Measurements from ENCODE around the gene GPC1.

GPC1 gene

GRCh38 chr2:240413813-240414429 lies 21.5 kb upstream of the GPC1 start:
- DNase-seq = no peak

DNA sequence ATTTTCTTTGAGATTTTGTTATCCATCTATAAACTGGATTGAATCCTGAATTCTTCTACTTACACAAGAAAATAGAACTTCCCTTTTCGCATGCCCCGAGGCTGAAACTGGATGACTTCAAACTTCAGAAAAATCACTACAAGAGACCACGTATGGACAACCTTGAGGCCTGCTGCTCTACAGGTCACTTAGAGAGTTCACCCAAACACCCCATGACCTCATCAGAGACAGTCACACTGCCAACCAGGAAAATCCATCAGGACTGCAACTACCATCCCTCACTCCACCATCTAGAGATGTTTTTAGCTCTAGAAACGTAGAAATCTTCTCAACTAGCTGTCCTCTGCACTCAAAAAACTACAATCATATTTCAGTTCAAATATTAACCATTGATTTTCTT lies 18.6 kb upstream of the GPC1 start:
- DNase-seq = no peak

GRCh38 chr2:240418311-240418710 lies 17.2 kb upstream of the GPC1 start:
- DNase-seq = no peak

GRCh38 chr2:240419271-240419670 lies 16.2 kb upstream of the GPC1 start:
- no peak for DNase-seq

GRCh38 chr2:240419723-240420122 lies 15.7 kb upstream of the GPC1 start:
- no peak for DNase-seq

GRCh38 chr2:240420206-240421104 lies 15.0 kb upstream of the GPC1 start:
- no peak for DNase-seq

DNA sequence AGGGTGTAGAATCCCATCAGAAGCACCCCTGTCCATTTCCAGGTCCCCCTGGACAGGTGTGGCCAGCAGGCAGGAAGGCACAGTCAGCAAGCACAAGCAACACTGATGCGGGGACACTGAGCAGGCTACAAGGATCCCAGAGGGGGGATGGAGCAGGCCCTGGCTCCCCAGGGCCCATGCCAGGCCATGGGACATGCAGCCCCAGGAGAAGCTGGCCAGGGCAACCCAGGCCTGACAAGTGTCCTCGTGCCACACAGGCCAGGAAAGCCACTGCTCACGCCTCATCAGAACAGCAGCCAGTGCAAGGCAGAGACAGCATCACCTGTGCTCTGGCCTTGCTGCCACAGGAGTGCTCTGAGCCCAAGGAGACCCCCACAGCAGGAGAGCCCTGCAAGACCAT lies 14.1 kb upstream of the GPC1 start:
- DNase-seq = no peak

GRCh38 chr2:240422658-240423329 lies 12.7 kb upstream of the GPC1 start:
- DNase-seq = no peak

DNA sequence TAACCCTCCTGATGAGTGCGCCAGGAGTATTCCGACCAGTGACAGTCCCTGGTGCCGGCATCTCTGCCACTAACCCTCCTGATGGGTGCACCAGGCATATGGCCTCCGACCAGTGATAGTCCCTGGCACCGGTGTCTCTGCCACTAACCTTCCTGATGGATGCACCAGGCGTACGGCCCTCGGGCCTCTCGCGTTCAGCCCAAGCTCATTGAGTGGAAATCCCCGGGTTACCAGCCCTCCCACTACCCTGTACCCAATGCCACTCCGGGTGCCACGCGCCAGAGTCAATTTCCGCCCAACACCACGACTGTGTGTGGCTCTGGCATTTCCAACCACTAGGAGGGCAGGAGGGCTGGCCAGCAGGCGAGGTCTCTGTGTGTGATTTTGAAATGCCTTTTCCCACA lies 11.7 kb upstream of the GPC1 start:
- no peak for DNase-seq

DNA sequence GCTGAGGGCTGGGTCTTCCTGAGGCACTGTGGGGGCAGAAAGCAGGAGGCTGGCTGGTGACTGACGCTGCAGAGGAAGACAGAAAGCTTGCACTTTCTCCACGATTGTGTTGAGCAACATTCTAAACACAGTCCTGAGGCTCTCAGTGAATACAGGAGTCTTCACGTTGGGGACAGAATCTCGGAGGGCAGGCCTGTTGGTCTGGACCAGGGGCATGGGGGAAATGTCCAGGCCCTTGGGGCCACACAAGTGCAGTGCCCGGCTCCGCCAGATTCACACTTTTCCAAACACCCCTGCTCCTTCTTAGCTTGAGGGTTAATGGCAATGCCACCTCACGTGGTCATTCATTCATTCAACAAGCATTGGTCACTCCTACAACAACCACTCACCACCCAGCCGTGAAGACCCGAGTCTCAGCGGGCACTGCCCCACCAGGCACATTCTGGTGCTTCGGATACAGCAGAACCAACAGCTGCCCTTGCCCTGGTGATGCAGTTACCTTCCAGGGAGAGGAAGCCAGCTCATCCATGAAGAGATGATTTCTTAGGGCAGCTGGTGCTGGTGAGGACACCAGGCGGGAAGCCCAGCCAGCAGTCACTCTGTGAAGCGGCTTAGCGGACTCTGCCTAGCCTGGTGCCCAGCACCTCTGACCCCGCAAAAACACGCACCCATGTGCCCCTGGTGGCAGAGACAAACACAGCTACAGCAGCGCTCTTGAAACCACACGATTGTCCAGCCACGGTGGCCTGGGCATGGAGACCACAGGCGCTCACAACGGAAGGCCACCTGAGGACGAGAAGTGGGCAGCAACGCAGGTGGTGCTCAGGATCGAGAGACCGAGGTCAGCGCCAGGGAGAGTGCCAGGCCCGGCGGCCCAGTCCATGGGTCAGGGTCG lies 10.9 kb upstream of the GPC1 start:
- no peak for DNase-seq

GRCh38 chr2:240425236-240425615 lies 10.2 kb upstream of the GPC1 start:
- DNase-seq = no peak

DNA sequence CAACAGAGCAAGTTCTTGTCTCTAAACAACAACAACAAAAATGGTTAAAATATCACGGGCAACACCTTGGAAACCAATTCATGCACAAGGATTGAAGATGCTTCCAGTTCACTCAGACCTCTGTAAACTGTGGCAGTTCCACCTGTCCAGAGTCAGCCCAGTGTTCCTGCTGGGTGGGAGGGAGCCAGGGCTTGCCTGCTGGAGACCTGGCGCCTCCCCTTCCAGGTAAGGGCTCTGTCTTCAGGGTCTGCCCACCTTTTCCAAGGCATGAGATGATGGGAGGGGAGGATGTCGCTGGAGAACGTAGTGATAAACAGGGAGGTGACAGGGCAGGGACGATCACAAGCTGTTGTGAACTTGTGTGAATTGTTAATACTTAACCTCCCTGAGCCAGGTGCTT lies 9.8 kb upstream of the GPC1 start:
- DNase-seq = no peak

DNA sequence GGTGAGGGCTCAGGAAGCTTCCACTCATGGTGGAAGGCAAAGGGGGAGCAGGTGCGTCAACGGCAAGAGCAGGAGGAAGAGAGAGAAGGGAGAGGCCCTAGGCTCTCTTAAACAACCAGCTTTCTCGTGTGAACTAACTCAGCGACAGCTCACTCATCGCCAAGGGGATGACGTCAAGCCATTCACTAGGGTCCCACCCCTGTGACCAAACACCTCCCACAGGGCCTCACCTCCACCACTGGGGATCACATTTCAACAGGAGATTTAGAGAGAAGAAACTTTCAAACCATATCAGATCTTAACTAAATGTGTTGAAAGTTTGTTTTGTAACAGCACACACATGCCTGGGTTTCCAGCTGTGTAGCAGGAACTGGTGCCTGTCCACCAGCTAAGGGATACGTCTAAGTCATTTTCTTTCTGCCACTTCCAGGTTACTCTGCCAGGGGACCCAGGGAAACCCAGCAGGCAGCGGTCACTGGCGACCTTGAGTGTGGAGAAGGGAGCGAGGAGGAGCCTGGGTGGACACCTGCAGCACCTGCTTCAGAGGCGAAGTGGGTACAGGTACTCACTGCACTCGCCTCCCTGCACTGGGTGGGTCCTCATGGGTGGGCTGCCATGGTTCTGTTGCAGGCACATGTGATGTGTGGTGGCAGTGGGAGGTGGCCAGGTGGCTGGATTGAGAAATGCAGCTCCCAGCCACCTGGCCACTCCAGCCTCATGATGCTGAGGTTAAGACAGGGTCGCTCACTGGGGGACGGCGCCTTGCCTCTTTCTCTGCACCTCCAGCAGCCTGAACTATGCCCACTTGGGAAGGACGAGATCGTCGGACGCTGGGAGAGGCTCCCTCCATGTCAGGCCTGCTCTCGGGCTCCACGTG lies 8.4 kb upstream of the GPC1 start:
- no peak for DNase-seq

GRCh38 chr2:240427729-240428128 lies 7.7 kb upstream of the GPC1 start:
- DNase-seq = no peak

GRCh38 chr2:240428245-240428644 lies 7.2 kb upstream of the GPC1 start:
- DNase-seq = no peak

- DNase-seq = no peak
Measured at GRCh38 chr2:240429341-240429871, 6.1 kb upstream of the GPC1 start.

DNA sequence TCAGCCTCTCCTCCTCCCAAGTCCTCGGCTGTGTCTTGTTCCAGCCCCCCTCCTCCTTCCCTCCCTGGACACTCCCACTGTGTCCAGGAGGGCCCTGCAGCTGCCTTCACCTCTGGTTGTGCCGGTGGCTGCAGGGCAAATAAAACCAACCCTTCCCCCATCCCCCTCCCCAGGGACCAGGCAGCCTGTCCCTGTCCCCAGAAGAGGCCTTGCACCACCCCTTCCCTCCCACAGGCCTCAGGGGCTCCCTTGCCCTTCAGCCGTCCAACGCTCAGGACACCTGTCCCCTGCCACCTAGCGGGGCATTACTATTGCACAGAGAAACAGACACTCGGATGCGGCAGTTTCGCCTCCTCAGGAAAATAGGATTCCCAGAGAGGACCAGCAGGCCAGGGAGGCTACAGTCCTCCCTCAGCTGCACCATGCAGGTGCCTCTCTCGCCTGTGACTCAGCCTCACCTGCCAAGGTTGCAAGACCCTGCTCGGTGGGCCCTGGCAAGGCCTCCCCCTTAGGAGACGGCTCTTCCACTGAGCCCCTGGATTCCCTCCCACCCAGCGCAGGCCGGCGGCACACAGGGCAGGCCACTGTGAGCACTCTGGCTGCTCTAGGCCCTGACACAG lies 5.5 kb upstream of the GPC1 start:
- no peak for DNase-seq

DNA sequence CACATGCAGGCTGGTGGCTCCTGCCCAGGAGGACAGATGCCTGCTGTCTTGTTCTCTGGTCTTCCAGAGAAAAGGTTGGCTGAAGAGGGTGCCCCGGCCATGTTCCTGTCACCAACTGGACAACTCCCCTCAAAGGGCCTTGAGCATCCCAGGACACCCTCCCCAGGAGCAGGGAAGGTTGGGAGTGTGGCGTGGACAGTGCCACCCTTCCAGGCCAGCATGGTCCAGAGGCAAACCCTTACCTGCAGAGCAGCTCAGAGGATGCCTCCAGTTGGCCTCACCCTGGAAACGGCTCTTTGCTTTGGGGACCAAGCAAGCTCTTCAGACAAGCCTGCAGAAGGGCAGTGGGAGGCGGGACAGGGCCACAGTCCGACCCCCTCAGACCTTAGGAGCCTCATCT lies 4.9 kb upstream of the GPC1 start:
- DNase-seq = no peak

DNA sequence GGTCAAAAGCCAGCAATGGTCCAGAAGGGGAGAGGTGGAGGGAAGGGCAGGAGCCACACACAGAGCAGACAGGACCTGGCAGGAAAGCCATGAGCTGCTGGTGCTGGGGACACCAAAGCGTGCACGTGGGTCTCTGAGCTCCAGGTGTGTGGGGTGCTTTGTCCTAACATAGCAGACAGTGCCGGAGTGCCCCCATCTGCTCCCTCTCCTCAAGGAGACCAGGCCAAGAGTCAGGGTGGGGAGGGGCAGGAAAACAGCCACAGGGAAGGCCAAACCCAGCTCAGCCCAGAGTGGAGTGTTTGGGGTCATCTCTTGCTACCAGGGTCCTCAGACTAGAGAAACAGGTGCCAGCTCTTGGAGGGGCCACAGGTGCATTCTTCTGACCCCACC lies 4.2 kb upstream of the GPC1 start:
- DNase-seq = no peak

GRCh38 chr2:240431661-240432424 lies 3.6 kb upstream of the GPC1 start:
- no peak for DNase-seq
